HG03565 (cell line): ENCODE measurements around the gene KITLG.
"Not testable (repeated sequence)": the region's sequence is repeated elsewhere in the genome, so short reads cannot be mapped to it uniquely, and the experiment has no call there.

ENCODE experiments used
- ATAC-seq: cut with Tn5 transposase; IDR thresholded peaks from one replicate; pipeline ENCODE4 v1.9.1; 2021; ENCODE audit warnings: mild to moderate bottlenecking, moderate library complexity; ENCODE audit not compliant: unreplicated experiment

Gene KITLG

DNA sequence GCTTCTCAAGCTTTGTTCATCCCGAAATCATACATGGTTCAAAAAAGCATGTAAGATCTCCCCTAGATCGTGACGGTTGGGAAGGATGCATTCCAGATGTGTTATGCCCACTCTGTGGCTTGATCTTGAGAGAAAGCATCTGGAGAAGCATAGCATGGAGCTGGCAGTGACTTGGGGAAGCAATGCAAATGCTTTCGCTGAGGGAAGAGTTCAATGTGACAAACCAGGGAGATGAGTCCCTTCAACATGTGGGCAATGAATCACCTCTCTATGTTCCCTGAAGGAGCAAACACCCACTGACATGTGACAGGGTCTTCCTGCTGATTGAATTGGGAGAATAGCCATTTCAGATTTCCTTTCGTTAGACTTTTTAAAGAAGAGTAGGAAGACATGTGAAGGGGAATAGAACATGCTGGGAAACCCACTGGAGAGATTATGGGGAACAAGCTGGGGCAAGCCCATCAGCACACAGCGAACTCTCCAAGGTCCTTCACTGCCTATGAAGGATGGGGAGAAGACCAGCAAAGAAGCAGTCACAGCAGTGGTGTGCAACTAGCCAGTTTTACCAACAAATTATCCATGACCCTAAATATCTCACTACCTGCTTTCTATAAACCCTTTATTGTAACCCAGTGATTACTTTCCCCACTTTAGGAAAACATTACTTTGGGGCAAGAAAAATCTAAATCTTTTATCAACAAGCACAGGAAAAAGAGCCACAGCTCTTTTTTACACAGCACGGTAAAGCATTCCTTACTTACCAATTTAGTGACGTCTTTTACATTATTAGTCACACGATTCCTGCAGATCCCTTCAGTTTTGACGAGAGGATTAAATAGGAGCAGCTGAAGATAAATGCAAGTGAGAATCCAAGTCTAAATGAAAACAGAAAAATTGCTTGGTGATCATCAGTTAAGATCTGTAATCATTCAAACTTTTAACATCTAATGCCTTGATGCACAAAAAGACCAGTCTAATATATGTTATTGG lies 35.0 kb downstream of the KITLG start:
- ATAC-seq, result no peak

DNA sequence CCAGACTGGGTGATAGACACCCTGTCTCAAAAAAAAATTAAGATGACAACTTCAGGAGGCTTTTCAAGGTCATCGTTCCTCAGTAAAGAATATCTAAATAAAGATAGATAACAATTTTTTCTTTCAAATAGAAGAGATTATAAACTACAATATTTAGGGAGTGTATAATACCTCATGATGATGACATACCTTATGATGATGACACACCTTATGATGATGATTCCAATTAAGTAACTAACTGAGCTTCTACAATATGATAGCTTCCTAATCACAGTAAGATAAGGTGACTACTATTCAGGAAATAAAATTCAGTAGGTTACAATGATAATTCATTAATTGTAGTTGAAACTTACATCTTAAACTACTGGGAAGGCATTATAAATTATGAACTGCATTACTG lies 40.4 kb downstream of the KITLG start:
- ATAC-seq, result no peak

DNA sequence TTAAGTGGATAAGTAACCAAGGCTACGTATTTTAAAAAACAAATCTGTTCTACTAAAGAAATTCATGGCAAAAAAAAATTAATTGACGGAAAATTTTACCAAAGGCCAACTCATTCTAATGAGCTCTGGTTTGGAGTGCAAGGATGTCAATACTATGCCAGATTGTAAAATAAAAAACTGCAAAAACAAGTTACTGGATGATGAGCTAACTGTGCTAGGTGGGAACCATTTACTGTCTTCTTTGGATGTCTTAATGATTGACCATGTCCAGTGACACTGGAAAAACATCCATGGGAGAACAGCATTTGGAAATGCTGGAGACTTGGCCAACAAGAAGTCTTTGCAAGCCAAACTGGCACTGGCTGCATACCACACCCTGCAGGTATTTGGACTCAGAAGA lies 41.6 kb downstream of the KITLG start:
- no peak for ATAC-seq

- no peak for ATAC-seq
Measured at GRCh38 chr12:88538250-88538649, 42.0 kb downstream of the KITLG start.

GRCh38 chr12:88530868-88531267 lies 49.4 kb downstream of the KITLG start:
- no peak for ATAC-seq

- no peak for ATAC-seq
Measured at GRCh38 chr12:88529531-88530488, 50.5 kb downstream of the KITLG start.

- ATAC-seq, result no peak
Measured at GRCh38 chr12:88522961-88523360, 57.3 kb downstream of the KITLG start.

- ATAC-seq, result no peak
Measured at GRCh38 chr12:88520436-88520820, 59.8 kb downstream of the KITLG start.

DNA sequence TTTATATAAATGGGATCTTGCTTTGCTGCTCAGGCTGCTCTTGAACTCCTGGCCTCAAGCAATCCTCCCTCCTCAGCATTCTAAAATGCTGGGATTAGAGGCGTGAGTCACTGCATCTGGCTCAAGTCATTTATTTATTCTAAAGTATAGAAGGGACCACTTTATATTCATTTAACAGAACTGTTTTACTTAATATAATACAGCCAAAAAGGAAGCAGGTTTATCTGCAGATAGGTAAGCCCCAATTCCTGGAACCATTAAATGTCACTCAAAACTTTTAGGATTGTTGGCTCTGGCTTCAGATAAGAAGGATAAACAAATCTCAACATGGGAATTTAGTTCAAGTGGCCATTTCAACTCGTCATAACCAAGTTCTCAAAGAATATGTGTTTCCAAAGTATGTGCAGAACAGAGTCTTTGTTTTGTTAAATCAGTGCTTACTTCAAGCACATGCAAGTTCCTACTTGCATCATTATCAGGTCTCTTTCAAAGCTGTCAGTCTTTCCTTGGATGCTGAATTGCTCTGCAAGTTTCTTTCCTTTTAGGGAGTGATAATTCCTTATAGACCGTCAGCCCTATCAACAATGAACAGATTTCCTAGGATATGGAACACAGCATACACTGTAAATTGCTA lies 60.4 kb downstream of the KITLG start:
- no peak for ATAC-seq

DNA sequence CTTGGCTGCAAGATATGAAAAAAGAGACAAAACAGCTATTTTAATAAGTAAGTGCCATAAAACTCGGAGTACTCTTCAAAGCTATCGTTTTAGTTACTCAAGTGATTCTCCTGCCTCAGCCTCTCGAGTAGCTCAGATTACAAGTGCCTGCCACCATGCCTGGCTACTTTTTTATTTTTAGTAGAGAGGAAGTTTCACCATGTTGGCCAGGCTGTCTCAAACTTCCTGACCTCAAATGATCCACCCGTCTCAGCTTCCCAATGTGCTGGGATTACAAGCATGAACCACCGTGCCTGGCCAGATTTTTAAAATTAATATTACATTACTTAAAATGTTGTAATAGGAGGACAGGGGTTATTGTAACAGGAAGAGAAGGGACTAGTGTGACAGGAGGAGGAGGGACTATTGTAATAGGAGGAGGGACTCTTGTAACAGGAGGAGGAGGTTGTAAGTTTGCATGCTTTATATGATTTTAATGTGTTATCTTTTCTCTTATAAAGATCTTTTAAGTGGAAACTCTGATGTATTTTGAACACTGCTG lies 61.3 kb downstream of the KITLG start:
- no peak for ATAC-seq

DNA sequence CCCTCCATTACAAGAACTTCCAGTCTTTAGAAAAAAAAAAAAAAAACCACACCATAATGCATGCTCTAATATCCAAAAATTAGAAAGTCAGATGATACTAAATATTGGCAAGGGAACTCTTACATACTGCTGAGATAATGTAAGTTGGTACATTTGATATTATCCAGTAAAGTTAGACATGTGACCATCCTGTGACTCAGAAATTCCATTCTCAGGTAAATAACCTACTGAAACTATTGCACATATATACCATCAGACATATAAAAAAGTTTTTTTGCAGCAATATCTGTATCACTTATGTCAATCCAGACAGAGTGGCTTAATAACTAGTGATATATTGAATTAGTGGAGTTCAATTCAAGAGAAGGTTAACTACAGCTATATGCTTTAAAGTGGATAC lies 63.5 kb downstream of the KITLG start:
- ATAC-seq, result no peak

- no peak for ATAC-seq
Measured at GRCh38 chr12:88510843-88511242, 69.4 kb downstream of the KITLG start.

DNA sequence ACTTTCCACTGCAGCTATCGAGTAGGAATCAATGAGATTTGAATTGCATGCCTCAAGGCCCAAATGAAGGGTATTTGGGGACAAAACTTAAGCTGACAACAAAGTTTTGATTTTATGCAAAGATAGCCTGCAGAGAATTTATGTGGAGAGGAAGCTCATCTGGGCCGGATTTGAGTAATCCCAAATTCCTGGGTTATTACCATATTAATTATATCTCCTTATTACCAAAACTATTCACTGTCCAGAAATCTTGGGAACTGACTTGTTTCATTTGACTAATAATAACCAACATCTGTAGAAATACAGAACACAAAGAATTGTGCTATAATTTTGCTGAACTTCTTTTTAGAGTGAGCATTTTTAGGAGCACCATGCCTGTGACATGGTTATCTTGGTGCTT lies 70.4 kb downstream of the KITLG start:
- no peak for ATAC-seq

DNA sequence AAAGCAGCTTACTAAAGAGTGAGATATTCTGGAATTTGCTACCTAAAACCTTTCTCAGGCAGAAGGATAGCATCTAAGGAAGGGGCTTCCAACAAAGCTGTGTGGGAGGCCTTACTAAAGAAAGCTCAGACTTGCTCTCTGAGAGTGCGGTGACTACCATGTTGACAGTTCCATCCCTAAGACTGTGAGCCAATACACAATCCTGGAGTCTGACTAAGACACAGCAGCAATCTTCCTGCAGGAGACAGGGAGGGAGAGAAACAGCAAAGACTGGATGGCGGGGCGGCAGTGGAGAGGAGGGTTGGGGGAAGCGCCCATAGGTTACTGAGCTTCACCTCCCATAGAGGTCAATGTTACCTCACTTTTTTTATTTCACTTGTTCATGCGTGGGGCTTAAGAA lies 70.9 kb downstream of the KITLG start:
- no peak for ATAC-seq

DNA sequence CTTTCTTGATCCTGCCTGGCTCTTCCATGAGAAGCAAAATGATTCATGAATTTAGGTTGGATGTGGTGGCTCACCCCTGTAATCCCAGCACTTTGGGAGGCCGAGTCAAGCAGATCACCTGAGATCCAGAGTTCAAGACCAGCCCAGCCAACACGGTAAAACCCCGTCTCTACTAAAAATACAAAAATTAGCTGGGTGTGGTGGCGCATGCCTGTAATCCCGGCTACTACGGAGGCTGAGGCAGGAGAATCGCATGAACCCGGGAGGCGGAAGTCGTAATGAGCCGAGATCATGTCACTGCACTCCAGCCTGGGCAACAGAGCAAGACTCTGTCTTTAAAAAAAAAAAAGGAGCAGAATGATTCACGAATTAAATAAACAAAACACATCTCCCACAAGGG lies 72.4 kb downstream of the KITLG start:
- ATAC-seq, result not testable (repeated sequence)

GRCh38 chr12:88507270-88507669 lies 73.0 kb downstream of the KITLG start:
- ATAC-seq, result no peak

DNA sequence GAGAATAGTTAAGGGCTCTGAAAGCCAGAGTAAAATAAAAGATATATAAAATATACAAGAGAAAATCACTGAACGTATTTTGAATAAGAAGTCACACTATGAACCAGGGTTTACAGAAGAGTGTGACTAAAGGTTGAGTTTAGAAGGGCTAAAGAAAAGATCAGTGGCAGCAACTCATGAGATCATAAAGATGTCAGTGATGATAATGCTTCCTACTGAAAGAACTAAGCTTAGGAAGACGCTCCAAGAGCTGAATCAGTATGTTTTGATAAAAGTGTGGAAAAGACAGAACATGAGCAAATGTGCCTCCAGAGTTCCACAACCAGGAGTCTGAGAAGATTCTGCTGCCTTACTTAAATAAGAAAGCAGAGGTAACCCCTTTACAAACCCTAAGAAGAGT lies 74.6 kb downstream of the KITLG start:
- no peak for ATAC-seq

DNA sequence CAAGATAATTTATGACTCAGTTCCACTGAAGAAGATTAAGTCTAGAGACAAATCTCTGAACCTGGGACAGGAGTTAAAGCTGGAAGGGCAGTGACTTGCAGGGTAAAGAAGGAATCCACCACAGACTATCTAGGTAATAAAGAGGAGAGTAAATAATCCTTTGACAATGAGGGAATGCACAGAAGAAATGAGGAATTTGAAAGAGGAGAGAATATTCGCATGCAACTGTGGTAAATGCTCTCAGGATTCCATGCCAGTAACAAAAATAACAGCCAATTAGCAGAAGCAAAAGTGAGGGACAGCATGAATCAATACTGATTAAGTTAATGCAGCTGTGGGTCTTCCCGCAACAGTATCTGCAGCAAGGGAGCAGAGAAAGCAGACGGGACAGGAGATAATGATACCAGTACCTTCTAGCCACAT lies 77.0 kb downstream of the KITLG start:
- no peak for ATAC-seq

DNA sequence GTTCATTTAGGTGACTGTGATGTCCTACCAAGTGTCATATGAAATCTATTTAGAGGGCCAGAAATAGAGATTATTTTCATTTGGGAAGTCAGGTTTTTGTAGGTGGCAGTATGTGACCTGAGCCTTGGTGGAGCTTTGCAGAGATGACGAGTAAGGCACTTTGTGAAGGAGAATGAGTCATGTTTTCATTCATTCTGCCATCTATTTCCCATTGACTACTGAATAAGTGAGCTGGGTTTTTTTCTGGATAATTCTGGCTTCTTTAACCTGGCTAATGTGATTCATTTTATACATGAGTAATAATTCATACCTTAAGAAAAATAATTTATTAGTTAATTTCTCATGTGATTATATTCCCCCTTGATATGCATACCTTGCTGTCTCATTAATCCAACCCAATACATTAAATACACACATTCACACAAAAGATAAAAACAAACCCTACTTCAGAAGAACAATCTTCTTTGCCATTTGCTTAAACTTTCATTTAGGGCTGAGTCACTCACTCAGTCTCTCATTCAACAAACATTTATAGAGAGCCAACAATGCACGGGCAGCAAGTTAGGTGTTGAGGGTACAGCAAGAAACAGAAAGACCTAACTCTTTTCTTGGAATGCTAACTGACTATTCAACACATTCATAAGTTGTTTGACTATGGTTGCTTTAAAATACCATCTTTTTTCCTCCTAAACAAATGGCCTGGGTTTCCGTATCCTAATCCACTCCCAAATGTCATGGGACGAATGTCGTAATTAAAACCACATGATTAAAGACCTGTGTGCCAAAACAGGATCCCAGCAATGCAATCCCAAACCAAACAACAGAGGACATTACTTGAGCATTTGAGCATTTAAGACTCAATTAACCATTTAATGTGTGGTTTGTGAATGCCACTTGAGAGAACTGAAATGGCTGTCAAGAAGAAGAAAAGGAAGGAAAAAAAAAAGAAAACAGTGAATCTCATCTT lies 78.0 kb downstream of the KITLG start:
- no peak for ATAC-seq

DNA sequence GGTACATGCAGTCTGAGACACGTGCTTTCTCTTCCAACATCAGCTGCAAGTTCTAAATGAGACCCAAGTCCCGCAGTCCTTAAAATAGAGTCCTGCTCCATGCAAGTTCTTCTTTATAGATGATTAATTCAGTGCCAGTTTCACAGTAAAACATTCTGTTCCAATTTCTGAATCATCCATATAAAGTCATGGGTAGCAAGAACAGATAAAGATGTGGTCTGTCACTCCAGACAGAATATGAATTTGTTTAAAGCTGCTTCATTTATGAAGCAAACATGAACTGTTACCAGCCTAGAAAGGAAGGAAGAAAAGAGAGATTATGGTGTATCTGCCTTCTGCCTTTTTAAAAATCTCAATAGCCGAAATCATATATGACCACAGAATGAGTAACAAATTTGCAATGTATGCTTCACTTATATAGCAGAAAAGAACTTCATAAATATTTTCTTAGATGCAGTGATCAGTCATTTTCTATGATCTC lies 83.3 kb downstream of the KITLG start:
- no peak for ATAC-seq
